LNCaP clone FGC (cell line): ENCODE data around the gene TLE5.

ENCODE experiments used
- DNase-seq: peaks from one replicate; pipeline ENCODE4 v3.0.0-alpha.2; 2011; ENCODE audit warnings: low read depth
- H3K4me3 ChIP-seq: 2 replicates; pipeline ENCODE4 v1.5.1; 2011; ENCODE audit warnings: mild to moderate bottlenecking, low read depth, low read length, control low read depth
- CTCF ChIP-seq: IDR thresholded peaks from 2 replicates; pipeline ENCODE4 v1.5.1; 2012; ENCODE audit warnings: mild to moderate bottlenecking; ENCODE audit not compliant: control insufficient read depth, insufficient read depth; ENCODE audit errors: extremely low read depth

Gene TLE5

GRCh38 chr19:3067563-3067962 lies 5.3 kb upstream of the TLE5 start:
- H3K4me3 ChIP-seq, result no peak overlapping the region
- no peak for DNase-seq
- TF ChIP-seq CTCF, result no peak

GRCh38 chr19:3066482-3067049 lies 4.3 kb upstream of the TLE5 start:
- DNase-seq, result no peak
- no peak for TF ChIP-seq CTCF
- no peak overlapping the region for H3K4me3 ChIP-seq

GRCh38 chr19:3065675-3066357 lies 3.5 kb upstream of the TLE5 start:
- TF ChIP-seq CTCF, result no peak
- no peak overlapping the region for H3K4me3 ChIP-seq

GRCh38 chr19:3064011-3064330 lies 1.7 kb upstream of the TLE5 start:
- no peak overlapping the region for H3K4me3 ChIP-seq
- DNase-seq, result no peak
- no peak for TF ChIP-seq CTCF

More at GRCh38 chr19:3065675-3066357, 3.5 kb upstream of the TLE5 start:
- DNase-seq, result no peak

- no peak for DNase-seq
- TF ChIP-seq CTCF, result no peak
- peak overlapping the region; percentile 77 for H3K4me3 ChIP-seq
Measured at GRCh38 chr19:3061182-3062161, 823 bp downstream of the TLE5 start.

- H3K4me3 ChIP-seq, result peak overlapping the region; percentile 77
- TF ChIP-seq CTCF, result no peak
- DNase-seq, result no peak
Measured at GRCh38 chr19:3060857-3061181, 1.5 kb downstream of the TLE5 start.

GRCh38 chr19:3059653-3060052 lies 2.6 kb downstream of the TLE5 start:
- DNase-seq, result no peak
- H3K4me3 ChIP-seq, result no peak overlapping the region
- no peak for TF ChIP-seq CTCF
